Measurements from ENCODE around the gene OPRL1.
"Not testable (repeated sequence)": the region's sequence is repeated elsewhere in the genome, so short reads cannot be mapped to it uniquely, and the experiment has no call there.

The OPRL1 gene

GRCh38 chr20:64087226-64087825, 7.4 kb downstream of the OPRL1 start:
- not testable (repeated sequence) for DNase-seq
- peaks cover 10 to 11% of the 10 kb centered on the region in 2 experiments for H3K4me1 ChIP-seq (ENCODE audit: control insufficient read depth in 1 of 2, insufficient read depth in 2 of 2, low read length in 2 of 2)

GRCh38 chr20:64088586-64088985, 8.7 kb downstream of the OPRL1 start:
- H2BK120ac ChIP-seq (ENCODE audit: insufficient read depth, low read length, poor library complexity); H3K4ac ChIP-seq (ENCODE audit: low read depth, low read length); H3K27ac ChIP-seq (ENCODE audit: low read depth, low read length); H3K14ac ChIP-seq (ENCODE audit: low read length); H2AK5ac ChIP-seq (ENCODE audit: low read length); H3K9me3 ChIP-seq (ENCODE audit: insufficient read depth, low read depth, low read length); H4K91ac ChIP-seq (ENCODE audit: low read depth, low read length); H3K23ac ChIP-seq (ENCODE audit: low read length); H3K9ac ChIP-seq (ENCODE audit: low read length); H3K4me2 ChIP-seq (ENCODE audit: low read length); H2AFZ ChIP-seq (ENCODE audit: insufficient read depth, low read length, poor library complexity); H3K79me1 ChIP-seq (ENCODE audit: low read length); H4K12ac ChIP-seq (ENCODE audit: low read depth, low read length); H2BK12ac ChIP-seq (ENCODE audit: low read length); H3K4me3 ChIP-seq (ENCODE audit: low read depth, low read length); H4K8ac ChIP-seq (ENCODE audit: low read depth, low read length); DNase-seq; H3K36me3 ChIP-seq (ENCODE audit: control insufficient read depth in 1 of 2, insufficient read depth in 2 of 2, low read length in 2 of 2); H3K18ac ChIP-seq (ENCODE audit: low read length); H3K4me1 ChIP-seq (ENCODE audit: control insufficient read depth in 1 of 2, insufficient read depth in 2 of 2, low read length in 2 of 2); H2BK5ac ChIP-seq (ENCODE audit: low read depth, low read length, poor library complexity); H3K79me2 ChIP-seq (ENCODE audit: control insufficient read depth, insufficient read depth, low read length, poor library complexity): not testable (repeated sequence)
- peaks cover 21% of the 10 kb centered on the region for H3K27me3 ChIP-seq (ENCODE audit: insufficient read depth, low read length)

More at GRCh38 chr20:64087226-64087825, 7.4 kb downstream of the OPRL1 start:
- H3K4me2 ChIP-seq (ENCODE audit: low read length); H3K27ac ChIP-seq (ENCODE audit: low read depth, low read length); H2BK5ac ChIP-seq (ENCODE audit: low read depth, low read length, poor library complexity); H2AFZ ChIP-seq (ENCODE audit: insufficient read depth, low read length, poor library complexity); H3K9me3 ChIP-seq (ENCODE audit: insufficient read depth, low read depth, low read length); H2AK5ac ChIP-seq (ENCODE audit: low read length); H3K23ac ChIP-seq (ENCODE audit: low read length); H3K36me3 ChIP-seq (ENCODE audit: control insufficient read depth in 1 of 2, insufficient read depth in 2 of 2, low read length in 2 of 2); H4K91ac ChIP-seq (ENCODE audit: low read depth, low read length); H2BK120ac ChIP-seq (ENCODE audit: insufficient read depth, low read length, poor library complexity); H3K9ac ChIP-seq (ENCODE audit: low read length); H3K4ac ChIP-seq (ENCODE audit: low read depth, low read length); H4K12ac ChIP-seq (ENCODE audit: low read depth, low read length); H2BK12ac ChIP-seq (ENCODE audit: low read length); H3K79me2 ChIP-seq (ENCODE audit: control insufficient read depth, insufficient read depth, low read length, poor library complexity); H4K8ac ChIP-seq (ENCODE audit: low read depth, low read length); H3K4me3 ChIP-seq (ENCODE audit: low read depth, low read length); H3K14ac ChIP-seq (ENCODE audit: low read length); H3K18ac ChIP-seq (ENCODE audit: low read length); H3K79me1 ChIP-seq (ENCODE audit: low read length): not testable (repeated sequence)
- peaks cover 24% of the 10 kb centered on the region for H3K27me3 ChIP-seq (ENCODE audit: insufficient read depth, low read length)
- no CpG with 5 or more reads among the region's 36 CpGs for WGBS (ENCODE audit: extremely low coverage, insufficient coverage, insufficient read length)

- WGBS (ENCODE audit: extremely low coverage, insufficient coverage, insufficient read length), result no CpG with 5 or more reads among the region's 10 CpGs
- H3K14ac ChIP-seq (ENCODE audit: low read length), result no peak overlapping the region
- H2AFZ ChIP-seq (ENCODE audit: insufficient read depth, low read length, poor library complexity), result no peak overlapping the region
- no peaks in the 10 kb centered on the region for H3K79me2 ChIP-seq (ENCODE audit: control insufficient read depth, insufficient read depth, low read length, poor library complexity)
- no peak overlapping the region for H3K23ac ChIP-seq (ENCODE audit: low read length)
- H3K18ac ChIP-seq (ENCODE audit: low read length), result no peak overlapping the region
- no peaks in the 10 kb centered on the region for H3K79me1 ChIP-seq (ENCODE audit: low read length)
- no peak overlapping the region for H3K27ac ChIP-seq (ENCODE audit: low read depth, low read length)
- H4K91ac ChIP-seq (ENCODE audit: low read depth, low read length), result no peak overlapping the region
- no peak overlapping the region for H2BK120ac ChIP-seq (ENCODE audit: insufficient read depth, low read length, poor library complexity)
- peaks cover 5% of the 10 kb centered on the region for H3K27me3 ChIP-seq (ENCODE audit: insufficient read depth, low read length)
- no peaks in the 10 kb centered on the region for H3K4me1 ChIP-seq (ENCODE audit: control insufficient read depth in 1 of 2, insufficient read depth in 2 of 2, low read length in 2 of 2)
- H4K12ac ChIP-seq (ENCODE audit: low read depth, low read length), result no peak overlapping the region
- no peak overlapping the region for H4K8ac ChIP-seq (ENCODE audit: low read depth, low read length)
- H2AK5ac ChIP-seq (ENCODE audit: low read length), result no peak overlapping the region
- DNase-seq, result no peak
- H3K9ac ChIP-seq (ENCODE audit: low read length), result no peak overlapping the region
- H2BK12ac ChIP-seq (ENCODE audit: low read length), result no peak overlapping the region
- H3K9me3 ChIP-seq (ENCODE audit: insufficient read depth, low read depth, low read length), result peaks cover 9% of the 10 kb centered on the region
- no peak overlapping the region for H2BK5ac ChIP-seq (ENCODE audit: low read depth, low read length, poor library complexity)
- H3K36me3 ChIP-seq (ENCODE audit: control insufficient read depth in 1 of 2, insufficient read depth in 2 of 2, low read length in 2 of 2), result no peaks in the 10 kb centered on the region
- H3K4ac ChIP-seq (ENCODE audit: low read depth, low read length), result no peak overlapping the region
- no peak overlapping the region for H3K4me3 ChIP-seq (ENCODE audit: low read depth, low read length)
- H3K4me2 ChIP-seq (ENCODE audit: low read length), result no peak overlapping the region
These were observed 10.3 kb downstream of the OPRL1 start for GRCh38 chr20:64090165-64090564.

- Histone ChIP-seq H3K9me3 (ENCODE audit: insufficient read depth, low read depth, low read length) (peaks cover 11% of the 10 kb centered on the region), H2AK5ac (ENCODE audit: low read length) (no peak overlapping the region), H3K79me2 (ENCODE audit: control insufficient read depth, insufficient read depth, low read length, poor library complexity) (no peaks in the 10 kb centered on the region), H4K12ac (ENCODE audit: low read depth, low read length) (no peak overlapping the region), H2BK120ac (ENCODE audit: insufficient read depth, low read length, poor library complexity) (no peak overlapping the region), H3K4me1 (ENCODE audit: control insufficient read depth in 1 of 2, insufficient read depth in 2 of 2, low read length in 2 of 2) (no peaks in the 10 kb centered on the region), H2BK5ac (ENCODE audit: low read depth, low read length, poor library complexity) (no peak overlapping the region), H2BK12ac (ENCODE audit: low read length) (no peak overlapping the region), H3K14ac (ENCODE audit: low read length) (no peak overlapping the region), H3K23ac (ENCODE audit: low read length) (no peak overlapping the region), H3K18ac (ENCODE audit: low read length) (no peak overlapping the region), H4K8ac (ENCODE audit: low read depth, low read length) (no peak overlapping the region), H2AFZ (ENCODE audit: insufficient read depth, low read length, poor library complexity) (no peak overlapping the region), H3K36me3 (ENCODE audit: control insufficient read depth in 1 of 2, insufficient read depth in 2 of 2, low read length in 2 of 2) (no peaks in the 10 kb centered on the region), H3K9ac (ENCODE audit: low read length) (no peak overlapping the region), H3K27ac (ENCODE audit: low read depth, low read length) (no peak overlapping the region), H3K79me1 (ENCODE audit: low read length) (no peaks in the 10 kb centered on the region), H3K27me3 (ENCODE audit: insufficient read depth, low read length) (no peaks in the 10 kb centered on the region), H3K4me3 (ENCODE audit: low read depth, low read length) (no peak overlapping the region), H4K91ac (ENCODE audit: low read depth, low read length) (no peak overlapping the region), H3K4ac (ENCODE audit: low read depth, low read length) (no peak overlapping the region), H3K4me2 (ENCODE audit: low read length) (no peak overlapping the region)
- no peak for DNase-seq
- WGBS (ENCODE audit: extremely low coverage, insufficient coverage, insufficient read length), result no CpG with 5 or more reads among the region's 19 CpGs
These were observed 11.5 kb downstream of the OPRL1 start for GRCh38 chr20:64091340-64091739.
